VCaP (cell line): ENCODE measurements around the gene FDPS.

ENCODE experiments used
- H3K27ac ChIP-seq: fragments of 450-650 bp; 2 replicates; pipeline ENCODE4 v1.5.1; 2017
- CTCF ChIP-seq: fragments of 450-650 bp; conservative IDR thresholded peaks from 2 replicates; pipeline ENCODE4 v1.5.1; 2017; ENCODE audit warnings: mild to moderate bottlenecking, moderate library complexity

The FDPS gene

GRCh38 chr1:155268630-155269029, 40.0 kb upstream of the FDPS start:
- H3K27ac ChIP-seq = no peak overlapping the region
- TF ChIP-seq CTCF = no peak

- H3K27ac ChIP-seq = no peak overlapping the region
- no peak for TF ChIP-seq CTCF
Observed at GRCh38 chr1:155269381-155269780, 39.3 kb upstream of the FDPS start.

- H3K27ac ChIP-seq = peak overlapping the region; percentile 94
- TF ChIP-seq CTCF = no peak
Observed at GRCh38 chr1:155272466-155273342, 36.0 kb upstream of the FDPS start.

GRCh38 chr1:155273343-155274245, 35.1 kb upstream of the FDPS start, which contains the start of gene CLK2:
Gene CLK2 (minus strand): TSS chr1:155273504. CDS start chr1:155270977, 2,527 bp downstream.
- no peak for TF ChIP-seq CTCF

GRCh38 chr1:155277070-155277901, 31.4 kb upstream of the FDPS start, which contains the start of gene HCN3:
Gene HCN3 (plus strand): TSS chr1:155277463. CDS start chr1:155277591, 128 bp downstream.
- H3K27ac ChIP-seq = peak within 1 kb of the TSS; percentile 79
- TF ChIP-seq CTCF = peak; percentile 87

More at GRCh38 chr1:155273343-155274245, 35.1 kb upstream of the FDPS start, which contains the start of gene CLK2:
- H3K27ac ChIP-seq = peak within 1 kb of the TSS; percentile 94

GRCh38 chr1:155277902-155278688, 30.6 kb upstream of the FDPS start:
- peak overlapping the region; percentile 79 for H3K27ac ChIP-seq
- peak; percentile 69 for TF ChIP-seq CTCF
